Chondrocyte (in vitro differentiated cells): ENCODE data around the gene HARBI1. TPM values are rescaled to one million over a fixed set of nuclear protein-coding genes. Genes with fewer than 3 reads are reported as not detected.

Source experiments
- DNase-seq: peaks from one replicate; pipeline ENCODE4 v3.0.0; 2021; ENCODE audit warnings: mixed read lengths, low spot score
- H3K27ac Mint-ChIP-seq: one replicate; pipeline ENCODE4 v1.8.0; 2021; ENCODE audit warnings: mild to moderate bottlenecking, moderate library complexity, mixed read lengths; ENCODE audit not compliant: unreplicated experiment
- H3K27me3 Mint-ChIP-seq: 2 replicates; pipeline ENCODE4 v1.8.0; 2021; ENCODE audit warnings: low read depth, mixed read lengths
- H3K36me3 Mint-ChIP-seq: 2 replicates; pipeline ENCODE4 v1.8.0; 2021; ENCODE audit warnings: low read depth, mixed read lengths
- H3K4me1 Mint-ChIP-seq: 2 replicates; pipeline ENCODE4 v1.8.0; 2021; ENCODE audit warnings: low read depth, mild to moderate bottlenecking, mixed read lengths
- H3K4me3 Mint-ChIP-seq: one replicate; pipeline ENCODE4 v1.8.0; 2021; ENCODE audit warnings: mild to moderate bottlenecking, moderate library complexity, mixed read lengths; ENCODE audit not compliant: unreplicated experiment
- H3K9me3 Mint-ChIP-seq: 2 replicates; pipeline ENCODE4 v1.8.0; 2021; ENCODE audit warnings: low read depth, mixed read lengths
- long read RNA-seq: library from polyadenylated mRNA; stranded (forward); transcript quantifications from one replicate; pipeline ENCODE4 v2.0.0, GENCODE V29; 2021
- total RNA-seq: library from RNA; stranded (reverse); gene quantifications from 3 replicates; pipeline ENCODE4 v1.2.1, GENCODE V29; 2021
- TF ChIP-seq, protein P1 (sequence below): fragments of 200-600 bp; sonication (generic); IDR thresholded peaks from 2 replicates; pipeline ENCODE4 v1.5.0; 2021; ENCODE audit warnings: antibody characterized with exemption, mild to moderate bottlenecking, moderate library complexity

HARBI1 gene
- 4.3 to 7.3 TPM (median 5.3 TPM) in 3 replicates for total RNA-seq
- long read RNA-seq, transcript HARBI1-201 (3 exons, 1,967 nt) = major isoform, 7 of 9 reads
- long read RNA-seq, partial matches to known transcripts = 1 of 9 reads
- long read RNA-seq, other reads (novel, unspliced or antisense) = 1 of 9 reads

GRCh38 chr11:46617134-46617971 lies at the start of gene HARBI1, which contains the start of gene ATG13:
Gene HARBI1, minus strand, starts transcription at chr11:46617227. Its CDS starts 990 bp downstream, at chr11:46616237.
Gene ATG13, plus strand, starts transcription at chr11:46617553. Its CDS starts 26,739 bp downstream, at chr11:46644292.
- Mint-ChIP-seq H3K27me3 (no peaks in the 10 kb centered on the region), H3K9me3 (no peaks in the 10 kb centered on the region), H3K4me1 (peaks cover 36% of the 10 kb centered on the region), H3K4me3 (peak within 1 kb of the TSS; percentile 97), H3K27ac (peak within 1 kb of the TSS; percentile 100), H3K36me3 (peaks cover 3% of the 10 kb centered on the region)
- TF ChIP-seq, protein P1, sequence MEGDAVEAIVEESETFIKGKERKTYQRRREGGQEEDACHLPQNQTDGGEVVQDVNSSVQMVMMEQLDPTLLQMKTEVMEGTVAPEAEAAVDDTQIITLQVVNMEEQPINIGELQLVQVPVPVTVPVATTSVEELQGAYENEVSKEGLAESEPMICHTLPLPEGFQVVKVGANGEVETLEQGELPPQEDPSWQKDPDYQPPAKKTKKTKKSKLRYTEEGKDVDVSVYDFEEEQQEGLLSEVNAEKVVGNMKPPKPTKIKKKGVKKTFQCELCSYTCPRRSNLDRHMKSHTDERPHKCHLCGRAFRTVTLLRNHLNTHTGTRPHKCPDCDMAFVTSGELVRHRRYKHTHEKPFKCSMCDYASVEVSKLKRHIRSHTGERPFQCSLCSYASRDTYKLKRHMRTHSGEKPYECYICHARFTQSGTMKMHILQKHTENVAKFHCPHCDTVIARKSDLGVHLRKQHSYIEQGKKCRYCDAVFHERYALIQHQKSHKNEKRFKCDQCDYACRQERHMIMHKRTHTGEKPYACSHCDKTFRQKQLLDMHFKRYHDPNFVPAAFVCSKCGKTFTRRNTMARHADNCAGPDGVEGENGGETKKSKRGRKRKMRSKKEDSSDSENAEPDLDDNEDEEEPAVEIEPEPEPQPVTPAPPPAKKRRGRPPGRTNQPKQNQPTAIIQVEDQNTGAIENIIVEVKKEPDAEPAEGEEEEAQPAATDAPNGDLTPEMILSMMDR = peak; percentile 86
- DNase-seq = peak; percentile 96

DNA sequence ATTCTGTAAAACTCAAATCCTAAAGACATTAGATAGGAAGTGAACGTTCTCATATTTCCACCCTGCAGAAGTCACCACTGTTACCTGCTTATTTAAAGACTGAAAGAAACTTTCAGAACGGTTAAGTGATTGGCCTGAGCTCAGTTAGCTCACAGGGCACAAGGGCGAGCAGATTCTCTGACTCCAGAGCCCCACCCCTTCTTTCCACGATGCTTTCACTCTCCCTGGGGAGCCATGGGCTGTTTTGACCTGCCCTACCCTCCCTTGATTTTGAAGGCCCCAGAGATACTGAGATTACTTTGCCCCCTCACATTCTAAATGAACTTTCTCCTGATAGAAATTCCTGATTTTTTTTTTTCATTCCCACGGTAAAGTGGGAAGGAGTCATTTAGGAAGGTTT lies 49.5 kb upstream of the HARBI1 start:
- no peak for DNase-seq
- H3K4me3 Mint-ChIP-seq = no peak overlapping the region
- no peak overlapping the region for H3K27ac Mint-ChIP-seq
- peaks cover 17% of the 10 kb centered on the region for H3K4me1 Mint-ChIP-seq
- H3K9me3 Mint-ChIP-seq = no peaks in the 10 kb centered on the region
- peaks cover 44% of the 10 kb centered on the region for H3K36me3 Mint-ChIP-seq
- no peaks in the 10 kb centered on the region for H3K27me3 Mint-ChIP-seq
- TF ChIP-seq, protein P1 = no peak

DNA sequence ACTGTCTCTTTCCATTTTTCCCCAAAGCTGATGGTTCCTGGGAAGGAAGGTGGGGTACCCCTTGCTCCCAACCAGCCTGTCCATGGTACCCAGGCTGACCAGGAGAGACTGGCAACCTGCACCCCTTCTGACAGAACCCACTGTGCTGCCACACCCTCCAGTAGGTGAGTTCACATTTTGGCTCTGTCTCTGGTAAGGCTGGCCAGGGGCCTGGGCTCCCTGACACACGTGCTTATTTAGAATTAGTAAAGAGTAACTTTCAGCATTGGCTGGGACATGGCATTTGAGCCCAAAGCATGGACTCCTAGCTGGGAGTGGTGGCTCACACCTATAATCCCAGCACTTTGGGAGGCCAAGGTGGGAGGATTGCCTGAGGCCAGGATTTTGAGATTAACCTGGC lies 48.3 kb upstream of the HARBI1 start:
- Mint-ChIP-seq H3K9me3 (no peaks in the 10 kb centered on the region), H3K27me3 (no peaks in the 10 kb centered on the region), H3K4me1 (peaks cover 17% of the 10 kb centered on the region), H3K27ac (no peak overlapping the region), H3K4me3 (no peak overlapping the region), H3K36me3 (peaks cover 42% of the 10 kb centered on the region)
- TF ChIP-seq, protein P1 = no peak
- DNase-seq = no peak

DNA sequence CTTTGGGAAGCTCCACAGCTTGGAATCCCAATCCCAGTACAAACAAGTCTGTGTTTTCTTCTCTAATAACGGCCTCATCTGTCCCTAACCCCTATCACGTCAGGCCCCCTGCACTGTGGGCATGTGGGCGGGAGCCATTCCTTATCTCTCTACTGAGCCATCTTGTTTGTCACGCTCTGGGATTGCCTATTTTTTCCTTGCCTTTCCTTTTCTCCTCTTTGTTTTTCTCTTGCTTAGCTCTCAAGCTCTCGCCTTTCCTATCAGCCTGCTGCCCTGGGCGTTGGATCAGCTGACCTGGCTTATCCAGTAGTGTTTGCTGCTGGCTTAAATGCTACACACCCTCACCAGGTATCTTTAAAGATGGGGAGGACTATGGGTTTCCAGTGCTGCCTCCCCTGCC lies 47.6 kb upstream of the HARBI1 start:
- Mint-ChIP-seq H3K36me3 (peaks cover 45% of the 10 kb centered on the region), H3K9me3 (no peaks in the 10 kb centered on the region), H3K27ac (peak overlapping the region; percentile 22), H3K4me1 (peaks cover 18% of the 10 kb centered on the region), H3K27me3 (no peaks in the 10 kb centered on the region), H3K4me3 (no peak overlapping the region)
- DNase-seq = no peak
- TF ChIP-seq, protein P1 = no peak

- H3K36me3 Mint-ChIP-seq = peaks cover 44% of the 10 kb centered on the region
These were observed 46.4 kb upstream of the HARBI1 start for GRCh38 chr11:46663277-46663940.

More at GRCh38 chr11:46663277-46663940, 46.4 kb upstream of the HARBI1 start:
- Mint-ChIP-seq H3K9me3 (no peaks in the 10 kb centered on the region), H3K27me3 (no peaks in the 10 kb centered on the region), H3K4me3 (no peak overlapping the region), H3K27ac (no peak overlapping the region), H3K4me1 (peaks cover 23% of the 10 kb centered on the region)
- TF ChIP-seq, protein P1 = no peak
- DNase-seq = no peak
